Spleen (tissue), 11 donors: ENCODE measurements around the gene SLC52A1. TPM values are rescaled to one million over a fixed set of nuclear protein-coding genes. Genes with fewer than 3 reads are reported as not detected.
A peak's percentile ranks its signal among the peaks of the same experiment; 100 is the strongest.
"Not testable (repeated sequence)": the region's sequence is repeated elsewhere in the genome, so short reads cannot be mapped to it uniquely, and the experiment has no call there.

ENCODE experiments used
- DNase-seq: peaks from one replicate; pipeline ENCODE4 v3.0.0-alpha.2; 2020
- H3K27ac ChIP-seq, 8 donors: fragments of 200-600 bp; sonication (generic) in 7 of 8; 1 replicate in 4 of 8; 2 replicates in 4 of 8; pipeline versions ENCODE4 v1.5.0 to v1.8.0; 2016 to 2021; ENCODE audit warnings: inconsistent platforms in 4 of 8, mild to moderate bottlenecking in 4 of 8, moderate library complexity in 1 of 8
- H3K27me3 ChIP-seq, 7 donors: fragments of 200-600 bp; sonication (generic) in 6 of 7; replicated peaks in 1 of 7; 1 replicate in 4 of 7; 2 replicates in 3 of 7; pipeline versions ENCODE4 v1.5.0 to v1.8.0; 2016 to 2021; ENCODE audit warnings: inconsistent platforms in 3 of 7, mild to moderate bottlenecking in 1 of 7
- H3K36me3 ChIP-seq, 6 donors: fragments of 200-600 bp; sonication (generic) in 5 of 6; 1 replicate in 4 of 6; 2 replicates in 2 of 6; pipeline versions ENCODE4 v1.5.0 to v1.8.0; 2016 to 2021; ENCODE audit warnings: inconsistent platforms in 2 of 6
- H3K4me1 ChIP-seq, 6 donors: fragments of 200-600 bp; sonication (generic) in 5 of 6; 1 replicate in 3 of 6; 2 replicates in 3 of 6; pipeline versions ENCODE4 v1.5.0 to v1.8.0; 2016 to 2021; ENCODE audit warnings: inconsistent platforms in 3 of 6
- H3K4me3 ChIP-seq, 8 donors: fragments of 200-600 bp; sonication (generic) in 7 of 8; 1 replicate in 4 of 8; 2 replicates in 4 of 8; pipeline versions ENCODE4 v1.5.0 to v1.8.0; 2016 to 2021; ENCODE audit warnings: inconsistent platforms in 4 of 8, mild to moderate bottlenecking in 4 of 8, moderate library complexity in 2 of 8
- H3K9me3 ChIP-seq, 8 donors: fragments of 200-600 bp; sonication (generic) in 7 of 8; 1 replicate in 4 of 8; 2 replicates in 4 of 8; pipeline versions ENCODE4 v1.5.0 to v1.8.0; 2016 to 2021; ENCODE audit warnings: inconsistent platforms in 4 of 8
- CTCF ChIP-seq, 11 experiments: fragments of 200-600 bp in 7 of 11; fragments of 450-650 bp in 4 of 11; sonication (generic) in 4 of 11; IDR thresholded peaks in 8 of 11; conservative IDR thresholded peaks in 3 of 11; 1 replicate in 7 of 11; 2 replicates in 4 of 11; pipeline versions ENCODE4 v1.4.0 to v1.8.0; 2016 to 2021; ENCODE audit warnings: antibody characterized with exemption in 11 of 11, inconsistent platforms in 4 of 11, mild to moderate bottlenecking in 1 of 11
- POLR2A ChIP-seq, 3 donors: fragments of 450-650 bp; IDR thresholded peaks; one replicate each; pipeline ENCODE4 v1.5.1; 2017; ENCODE audit warnings: antibody characterized with exemption in 3 of 3, mild to moderate bottlenecking in 1 of 3
- POLR2AphosphoS5 ChIP-seq, 3 donors: sonication (generic); formaldehyde crosslinking; IDR thresholded peaks; one replicate each; pipeline ENCODE4 v1.5.1; 2017; ENCODE audit warnings: antibody characterized with exemption in 3 of 3
- WGBS, 5 donors: extraction: QIAGEN DNeasy Blood & Tissue Kit in 3 of 5; methylation state at CpG; one replicate each; pipeline versions ENCODE4 v1.1.5 to v1.1.7; 2013 to 2018; 5-methylcytosine and 5-hydroxymethylcytosine counted together
- intact Hi-C: fragments of 100-400 bp; cut with DNase I; formaldehyde crosslinking; loops from one replicate; pipeline ENCODE4 v1.15.0; 2023; ENCODE audit warnings: low total_unique reads
- polyA plus RNA-seq, 3 donors: library from polyadenylated mRNA; stranded (reverse); fragments of 200-250 nt; gene quantifications; one replicate each; pipeline ENCODE4 v1.2.1, GENCODE V29; 2013
- total RNA-seq, 7 donors: library from RNA; depleted of rRNA in 3 of 7; stranded (reverse); fragments of >200 nt in 3 of 7; fragmentation: NEBNext Ultra II Directional in 4 of 7; extraction: Animal tissue kit (Norgen Biotek cat#: 25700) in 4 of 7; gene quantifications; one replicate each; pipeline versions ENCODE4 v1.1.0 to v1.2.1, GENCODE V29; 2016 to 2021
- donor health status: healthy with polysubstance abuse.
- donor health status: DM: no; HTN: no; CAD: no; lungs with moderate emphysema.
- donor health status: DM: no; HTN: no; CAD: no.
- donor health status: Bipolar disorder and iron deficiency.
- donor health status: healthy.
- donor health status: DM: no; HTN: no; CAD: no.
- donor health status: DM: yes; HTN: yes; CAD: no.

The SLC52A1 gene
- total and polyA plus RNA-seq, 10 donors = 0.06 to 2.0 (median 0.50) TPM

- TF ChIP-seq CTCF (IDR thresholded peaks at IDR 0.05 in 8 of 11, conservative IDR thresholded peaks at IDR 0.05 in 3 of 11) (no peak), POLR2A (IDR thresholded peaks at IDR 0.05) (no peak), POLR2AphosphoS5 (IDR thresholded peaks at IDR 0.05) (no peak)
- intact Hi-C loops = no loop called here
- Histone ChIP-seq H3K27ac (peak overlapping the region; percentile 78 to 93 (median 85)), H3K27me3 (no peaks in the 10 kb centered on the region), H3K36me3 (peaks cover 0 to 27% (median 0%) of the 10 kb centered on the region in 6 donors), H3K4me3 (peak overlapping the region; percentile 63 to 89 (median 73)), H3K4me1 (peaks cover 4 to 32% (median 23%) of the 10 kb centered on the region in 6 donors), H3K9me3 (peaks cover 0 to 17% (median 7%) of the 10 kb centered on the region in 8 donors)
- no peak for DNase-seq
- WGBS, 5 donors = 21 to 33% (median 28%) methylated on average over 14 of the region's 14 CpGs
These were observed 42.5 kb upstream of the SLC52A1 start for GRCh38 chr17:5077781-5078105.

GRCh38 chr17:5077275-5077674, 42.0 kb upstream of the SLC52A1 start:
- peaks cover 0 to 22% (median 0%) of the 10 kb centered on the region in 6 donors for H3K36me3 ChIP-seq
- H3K4me3 ChIP-seq = peak overlapping the region in 5 of 8 donors; percentile 66 to 89 (median 68)
- H3K27me3 ChIP-seq, intact Hi-C loops, DNase-seq: not testable (repeated sequence)
- 96 to 98% (median 97%) methylated on average over 24 of the region's 24 CpGs for WGBS, 5 donors
- H3K9me3 ChIP-seq = peaks cover 0 to 12% (median 3%) of the 10 kb centered on the region in 8 donors
- H3K27ac ChIP-seq = peak overlapping the region in 6 of 8 donors; percentile 85 to 93 (median 88)
- peaks cover 4 to 32% (median 23%) of the 10 kb centered on the region in 6 donors for H3K4me1 ChIP-seq

- DNase-seq, H3K27ac ChIP-seq, intact Hi-C loops, H3K9me3 ChIP-seq, H3K27me3 ChIP-seq, H3K36me3 ChIP-seq, H3K4me3 ChIP-seq: not testable (repeated sequence)
- 86 to 90% (median 89%) methylated on average over 4 to 5 of the region's 5 CpGs for WGBS, 5 donors
- peaks cover 4 to 28% (median 23%) of the 10 kb centered on the region in 6 donors for H3K4me1 ChIP-seq
These were observed 40.2 kb upstream of the SLC52A1 start for GRCh38 chr17:5075472-5075871.

GRCh38 chr17:5069724-5070123, 34.5 kb upstream of the SLC52A1 start:
- 79 to 94% (median 91%) methylated on average over 4 of the region's 4 CpGs for WGBS, 5 donors
- Histone ChIP-seq H3K27me3 (no peaks in the 10 kb centered on the region), H3K36me3 (no peaks in the 10 kb centered on the region), H3K27ac (no peak overlapping the region), H3K9me3 (no peaks in the 10 kb centered on the region), H3K4me3 (no peak overlapping the region), H3K4me1 (no peaks in the 10 kb centered on the region)
- intact Hi-C loops = loop anchor here (10.0 kb wide), 1 partner anchor 85 kb away; the partner anchor contains the start of gene CAMTA2
- TF ChIP-seq CTCF (IDR thresholded peaks at IDR 0.05 in 8 of 11, conservative IDR thresholded peaks at IDR 0.05 in 3 of 11) (no peak), POLR2A (IDR thresholded peaks at IDR 0.05) (no peak), POLR2AphosphoS5 (IDR thresholded peaks at IDR 0.05) (no peak)
- DNase-seq = no peak

- no peak for DNase-seq
- 82 to 94% (median 91%) methylated on average over 3 of the region's 3 CpGs for WGBS, 5 donors
- H3K36me3 ChIP-seq = no peaks in the 10 kb centered on the region
- no peak overlapping the region for H3K4me3 ChIP-seq
- no peaks in the 10 kb centered on the region for H3K27me3 ChIP-seq
- no peaks in the 10 kb centered on the region for H3K9me3 ChIP-seq
- intact Hi-C loops = loop anchor here (10.0 kb wide), 1 partner anchor 83 kb away; the partner anchor contains the start of gene CAMTA2
- no peak overlapping the region for H3K27ac ChIP-seq
- no peak for TF ChIP-seq POLR2AphosphoS5 (IDR thresholded peaks at IDR 0.05)
- TF ChIP-seq CTCF (IDR thresholded peaks at IDR 0.05 in 8 of 11, conservative IDR thresholded peaks at IDR 0.05 in 3 of 11) = no peak
- no peak for TF ChIP-seq POLR2A (IDR thresholded peaks at IDR 0.05)
- no peaks in the 10 kb centered on the region for H3K4me1 ChIP-seq
These were observed 33.0 kb upstream of the SLC52A1 start for GRCh38 chr17:5068236-5068635.
